ENCODE results near the gene KLHDC1.

DNA sequence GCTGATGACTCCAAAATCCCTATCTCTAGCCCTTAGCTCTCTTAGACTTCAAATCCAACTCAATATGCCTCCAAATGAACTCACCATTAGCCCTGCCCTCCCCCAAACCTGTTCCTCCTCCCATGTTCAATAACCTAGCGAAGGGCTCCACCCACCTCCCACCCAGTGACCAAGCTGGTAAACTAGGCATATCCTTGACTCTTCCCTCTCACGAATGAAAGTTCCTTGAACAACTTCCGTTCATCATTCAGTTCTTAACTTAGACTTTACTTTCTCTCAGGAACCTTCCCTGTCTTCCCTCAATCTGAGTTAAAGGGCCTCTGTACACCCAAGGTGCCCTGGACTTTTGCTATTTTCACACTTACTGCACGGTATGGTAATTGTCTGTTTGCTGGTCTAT is 1.9 kb upstream of the KLHDC1 start:
- TF ChIP-seq ZNF121 (CRISPR knock-in tag; conservative IDR thresholded peaks at IDR 0.05) (no peak), POLR2AphosphoS5 (IDR thresholded peaks at IDR 0.05; ENCODE audit: control insufficient read depth, insufficient read depth, low read depth, low read length) (no peak), ZNF75A (CRISPR knock-in tag; IDR thresholded peaks at IDR 0.05) (no peak)
- TF ChIP-seq, protein P1, sequence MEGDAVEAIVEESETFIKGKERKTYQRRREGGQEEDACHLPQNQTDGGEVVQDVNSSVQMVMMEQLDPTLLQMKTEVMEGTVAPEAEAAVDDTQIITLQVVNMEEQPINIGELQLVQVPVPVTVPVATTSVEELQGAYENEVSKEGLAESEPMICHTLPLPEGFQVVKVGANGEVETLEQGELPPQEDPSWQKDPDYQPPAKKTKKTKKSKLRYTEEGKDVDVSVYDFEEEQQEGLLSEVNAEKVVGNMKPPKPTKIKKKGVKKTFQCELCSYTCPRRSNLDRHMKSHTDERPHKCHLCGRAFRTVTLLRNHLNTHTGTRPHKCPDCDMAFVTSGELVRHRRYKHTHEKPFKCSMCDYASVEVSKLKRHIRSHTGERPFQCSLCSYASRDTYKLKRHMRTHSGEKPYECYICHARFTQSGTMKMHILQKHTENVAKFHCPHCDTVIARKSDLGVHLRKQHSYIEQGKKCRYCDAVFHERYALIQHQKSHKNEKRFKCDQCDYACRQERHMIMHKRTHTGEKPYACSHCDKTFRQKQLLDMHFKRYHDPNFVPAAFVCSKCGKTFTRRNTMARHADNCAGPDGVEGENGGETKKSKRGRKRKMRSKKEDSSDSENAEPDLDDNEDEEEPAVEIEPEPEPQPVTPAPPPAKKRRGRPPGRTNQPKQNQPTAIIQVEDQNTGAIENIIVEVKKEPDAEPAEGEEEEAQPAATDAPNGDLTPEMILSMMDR (IDR thresholded peaks at IDR 0.05 in 2 of 3, conservative IDR thresholded peaks at IDR 0.05 in 1 of 3; ENCODE audit: insufficient read depth in 2 of 3, low read depth in 1 of 3, low read length in 3 of 3) = no peak
- TF ChIP-seq, protein P2, sequence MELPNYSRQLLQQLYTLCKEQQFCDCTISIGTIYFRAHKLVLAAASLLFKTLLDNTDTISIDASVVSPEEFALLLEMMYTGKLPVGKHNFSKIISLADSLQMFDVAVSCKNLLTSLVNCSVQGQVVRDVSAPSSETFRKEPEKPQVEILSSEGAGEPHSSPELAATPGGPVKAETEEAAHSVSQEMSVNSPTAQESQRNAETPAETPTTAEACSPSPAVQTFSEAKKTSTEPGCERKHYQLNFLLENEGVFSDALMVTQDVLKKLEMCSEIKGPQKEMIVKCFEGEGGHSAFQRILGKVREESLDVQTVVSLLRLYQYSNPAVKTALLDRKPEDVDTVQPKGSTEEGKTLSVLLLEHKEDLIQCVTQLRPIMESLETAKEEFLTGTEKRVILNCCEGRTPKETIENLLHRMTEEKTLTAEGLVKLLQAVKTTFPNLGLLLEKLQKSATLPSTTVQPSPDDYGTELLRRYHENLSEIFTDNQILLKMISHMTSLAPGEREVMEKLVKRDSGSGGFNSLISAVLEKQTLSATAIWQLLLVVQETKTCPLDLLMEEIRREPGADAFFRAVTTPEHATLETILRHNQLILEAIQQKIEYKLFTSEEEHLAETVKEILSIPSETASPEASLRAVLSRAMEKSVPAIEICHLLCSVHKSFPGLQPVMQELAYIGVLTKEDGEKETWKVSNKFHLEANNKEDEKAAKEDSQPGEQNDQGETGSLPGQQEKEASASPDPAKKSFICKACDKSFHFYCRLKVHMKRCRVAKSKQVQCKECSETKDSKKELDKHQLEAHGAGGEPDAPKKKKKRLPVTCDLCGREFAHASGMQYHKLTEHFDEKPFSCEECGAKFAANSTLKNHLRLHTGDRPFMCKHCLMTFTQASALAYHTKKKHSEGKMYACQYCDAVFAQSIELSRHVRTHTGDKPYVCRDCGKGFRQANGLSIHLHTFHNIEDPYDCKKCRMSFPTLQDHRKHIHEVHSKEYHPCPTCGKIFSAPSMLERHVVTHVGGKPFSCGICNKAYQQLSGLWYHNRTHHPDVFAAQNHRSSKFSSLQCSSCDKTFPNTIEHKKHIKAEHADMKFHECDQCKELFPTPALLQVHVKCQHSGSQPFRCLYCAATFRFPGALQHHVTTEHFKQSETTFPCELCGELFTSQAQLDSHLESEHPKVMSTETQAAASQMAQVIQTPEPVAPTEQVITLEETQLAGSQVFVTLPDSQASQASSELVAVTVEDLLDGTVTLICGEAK (IDR thresholded peaks at IDR 0.05) = no peak
- TF ChIP-seq, protein P2 (CRISPR knock-in tag; IDR thresholded peaks at IDR 0.05) = no peak

Measured in K562 (cell line).